IPS-NIHi11 (cell line): ENCODE results near the gene GNLY.
"Not testable (repeated sequence)": the region's sequence is repeated elsewhere in the genome, so short reads cannot be mapped to it uniquely, and the experiment has no call there.

Source experiments
- DNase-seq: peaks from one replicate; pipeline ENCODE4 v3.0.0; 2012; ENCODE audit warnings: mixed read lengths, low spot score

Gene GNLY

GRCh38 chr2:85710687-85711577 lies 16.8 kb downstream of the GNLY start:
- DNase-seq: no peak

GRCh38 chr2:85711578-85712060 lies 17.5 kb downstream of the GNLY start:
- no peak for DNase-seq

- DNase-seq: no peak
Measured at GRCh38 chr2:85712336-85712735, 18.2 kb downstream of the GNLY start.

- no peak for DNase-seq
Measured at GRCh38 chr2:85712849-85713612, 18.9 kb downstream of the GNLY start.

- no peak for DNase-seq
Measured at GRCh38 chr2:85713836-85714235, 19.7 kb downstream of the GNLY start.

GRCh38 chr2:85714421-85714820 lies 20.3 kb downstream of the GNLY start:
- not testable (repeated sequence) for DNase-seq

- no peak for DNase-seq
Measured at GRCh38 chr2:85714841-85715240, 20.7 kb downstream of the GNLY start.

- DNase-seq: no peak
Measured at GRCh38 chr2:85716346-85716914, 22.3 kb downstream of the GNLY start.

GRCh38 chr2:85717308-85718008 lies 23.3 kb downstream of the GNLY start:
- no peak for DNase-seq

GRCh38 chr2:85718009-85718391 lies 23.8 kb downstream of the GNLY start:
- DNase-seq: no peak

- no peak for DNase-seq
Measured at GRCh38 chr2:85718885-85719492, 24.8 kb downstream of the GNLY start.

GRCh38 chr2:85719609-85720240 lies 25.6 kb downstream of the GNLY start:
- no peak for DNase-seq

GRCh38 chr2:85720533-85720932 lies 26.4 kb downstream of the GNLY start:
- no peak for DNase-seq

- DNase-seq: no peak
Measured at GRCh38 chr2:85721641-85722040, 27.5 kb downstream of the GNLY start.

GRCh38 chr2:85722519-85722918 lies 28.4 kb downstream of the GNLY start:
- DNase-seq: no peak

- DNase-seq: no peak
Measured at GRCh38 chr2:85723707-85724360, 29.7 kb downstream of the GNLY start.

- no peak for DNase-seq
Measured at GRCh38 chr2:85724731-85725181, 30.6 kb downstream of the GNLY start.

GRCh38 chr2:85725451-85725850 lies 31.3 kb downstream of the GNLY start:
- no peak for DNase-seq

GRCh38 chr2:85727798-85728197 lies 33.6 kb downstream of the GNLY start:
- DNase-seq: no peak

GRCh38 chr2:85728342-85728741 lies 34.2 kb downstream of the GNLY start:
- no peak for DNase-seq
